Thoracic aorta (tissue), 2 donors: ENCODE results near the gene TENM3. TPM values are rescaled to one million over a fixed set of nuclear protein-coding genes. Genes with fewer than 3 reads are reported as not detected.

ENCODE experiments used
- ATAC-seq: fragments of 150-250 bp; one replicate; pipeline ENCODE4 v1.8.0; 2017; ENCODE audit warnings: low read depth; ENCODE audit not compliant: insufficient number of reproducible peaks, low FRiP score
- DNase-seq: peaks from one replicate; pipeline ENCODE4 v3.0.0-alpha.2; 2020; ENCODE audit warnings: low spot score
- H3K27ac ChIP-seq, 2 donors: fragments of 200-600 bp; sonication (generic); 1 replicate in 1 of 2; 2 replicates in 1 of 2; pipeline ENCODE4 v1.5.1; 2016; ENCODE audit warnings: mild to moderate bottlenecking in 2 of 2, moderate library complexity in 2 of 2
- H3K27me3 ChIP-seq: fragments of 200-600 bp; sonication (generic); replicated peaks from 2 replicates; pipeline ENCODE4 v1.6.0; 2016; ENCODE audit warnings: mild to moderate bottlenecking; ENCODE audit not compliant: insufficient read depth
- H3K36me3 ChIP-seq: fragments of 200-600 bp; sonication (generic); one replicate; pipeline ENCODE4 v1.5.1; 2016
- H3K4me1 ChIP-seq, 2 donors: fragments of 200-600 bp; sonication (generic); 1 replicate in 1 of 2; 2 replicates in 1 of 2; pipeline versions ENCODE4 v1.5.1 to v1.6.0; 2016; ENCODE audit warnings: low read depth in 2 of 2, mild to moderate bottlenecking in 1 of 2; ENCODE audit not compliant: control insufficient read depth in 1 of 2
- H3K4me3 ChIP-seq: fragments of 200-600 bp; sonication (generic); 2 replicates; pipeline ENCODE4 v1.5.1; 2016; ENCODE audit warnings: mild to moderate bottlenecking
- H3K9me3 ChIP-seq: fragments of 200-600 bp; sonication (generic); 2 replicates; pipeline ENCODE4 v1.5.1; 2016
- CTCF ChIP-seq: fragments of 200-600 bp; sonication (generic); IDR thresholded peaks from one replicate; pipeline ENCODE4 v1.5.1; 2019; ENCODE audit warnings: antibody characterized with exemption
- total RNA-seq, 2 donors: library from RNA; depleted of rRNA; stranded (reverse); fragments of >200 nt; gene quantifications; one replicate each; pipeline versions ENCODE4 v1.1.0 to v1.2.3, GENCODE V29; 2016

The TENM3 gene
- total RNA-seq, 2 donors from 2014 or later, result 0.68 to 8.0 TPM

- Histone ChIP-seq H3K4me1 (no peaks in the 10 kb centered on the region), H3K4me3 (no peak overlapping the region), H3K9me3 (no peaks in the 10 kb centered on the region), H3K36me3 (no peaks in the 10 kb centered on the region), H3K27ac (no peak overlapping the region), H3K27me3 (no peaks in the 10 kb centered on the region)
- no peak for TF ChIP-seq CTCF
- no peak for DNase-seq
- no peak for ATAC-seq
Measured at GRCh38 chr4:182252220-182252619, 9.0 kb downstream of the TENM3 start.

GRCh38 chr4:182254026-182254780 is 11.0 kb downstream of the TENM3 start:
- Histone ChIP-seq H3K27ac (no peak overlapping the region), H3K4me1 (no peaks in the 10 kb centered on the region), H3K9me3 (no peaks in the 10 kb centered on the region), H3K4me3 (no peak overlapping the region), H3K27me3 (no peaks in the 10 kb centered on the region), H3K36me3 (no peaks in the 10 kb centered on the region)
- DNase-seq (no peak), ATAC-seq (no peak)
- TF ChIP-seq CTCF, result no peak

- Histone ChIP-seq H3K4me1 (no peaks in the 10 kb centered on the region), H3K27me3 (no peaks in the 10 kb centered on the region), H3K36me3 (no peaks in the 10 kb centered on the region), H3K4me3 (no peak overlapping the region), H3K27ac (no peak overlapping the region), H3K9me3 (no peaks in the 10 kb centered on the region)
- DNase-seq (no peak), ATAC-seq (no peak)
- TF ChIP-seq CTCF, result no peak
Measured at GRCh38 chr4:182255441-182256190, 12.4 kb downstream of the TENM3 start.

- H3K27ac ChIP-seq, result no peak overlapping the region
- no peak for ATAC-seq
Measured at GRCh38 chr4:182257016-182257415, 13.8 kb downstream of the TENM3 start.

More at GRCh38 chr4:182257016-182257415, 13.8 kb downstream of the TENM3 start:
- TF ChIP-seq CTCF, result no peak
- H3K9me3 ChIP-seq, result no peaks in the 10 kb centered on the region
- no peaks in the 10 kb centered on the region for H3K27me3 ChIP-seq
- DNase-seq, result no peak
- H3K4me3 ChIP-seq, result no peak overlapping the region
- H3K4me1 ChIP-seq, result no peaks in the 10 kb centered on the region
- no peaks in the 10 kb centered on the region for H3K36me3 ChIP-seq
